A549 (cell line): ENCODE measurements around the gene TNFRSF19.

ENCODE experiments used
- ESRRA ChIP-seq: fragments of 150-350 bp; IDR thresholded peaks from 2 replicates; pipeline ENCODE4 v1.6.1; 2014; ENCODE audit warnings: mild to moderate bottlenecking, low read length, borderline replicate concordance
- RAD21 ChIP-seq, 2 experiments: fragments of >200 bp in 1 of 2; sonication (Bioruptor Twin) in 1 of 2; formaldehyde crosslinking in 1 of 2; IDR thresholded peaks in 1 of 2; conservative IDR thresholded peaks in 1 of 2; 2 replicates in 1 of 2; 3 replicates in 1 of 2; pipeline ENCODE4 v1.6.1; 2012 to 2018; ENCODE audit warnings: inconsistent platforms in 1 of 2
- RCOR1 ChIP-seq: fragments of 150-350 bp; IDR thresholded peaks from 2 replicates; pipeline ENCODE4 v1.6.1; 2014; ENCODE audit warnings: antibody characterized with exemption, low read length, low read depth
- RFX5 ChIP-seq: fragments of 450-650 bp; IDR thresholded peaks from 2 replicates; pipeline ENCODE4 v1.7.1; 2014; ENCODE audit warnings: antibody characterized with exemption, mild to moderate bottlenecking, moderate library complexity
- RNF2 ChIP-seq: fragments of 200-600 bp; sonication (generic); IDR thresholded peaks from 2 replicates; pipeline ENCODE4 v1.6.1; 2016; ENCODE audit warnings: low read depth, mild to moderate bottlenecking, antibody characterized with exemption, moderate library complexity, borderline replicate concordance
- USF2 ChIP-seq: fragments of 450-650 bp; IDR thresholded peaks from 2 replicates; pipeline ENCODE4 v1.6.1; 2014; ENCODE audit warnings: antibody characterized with exemption
- TF ChIP-seq, protein P1 (sequence below): fragments of >200 bp; sonication (Bioruptor Twin); formaldehyde crosslinking; IDR thresholded peaks from 3 replicates; pipeline ENCODE4 v1.5.1; 2016

GRCh38 chr13:23620613-23621315 is 50.6 kb downstream of the TNFRSF19 start:
- TF ChIP-seq USF2 (no peak), ESRRA (no peak), RFX5 (no peak), RCOR1 (no peak), RNF2 (no peak), RAD21 (conservative IDR thresholded peaks at IDR 0.05 in 1 of 2, IDR thresholded peaks at IDR 0.05 in 1 of 2) (no peak)
- TF ChIP-seq, protein P1, sequence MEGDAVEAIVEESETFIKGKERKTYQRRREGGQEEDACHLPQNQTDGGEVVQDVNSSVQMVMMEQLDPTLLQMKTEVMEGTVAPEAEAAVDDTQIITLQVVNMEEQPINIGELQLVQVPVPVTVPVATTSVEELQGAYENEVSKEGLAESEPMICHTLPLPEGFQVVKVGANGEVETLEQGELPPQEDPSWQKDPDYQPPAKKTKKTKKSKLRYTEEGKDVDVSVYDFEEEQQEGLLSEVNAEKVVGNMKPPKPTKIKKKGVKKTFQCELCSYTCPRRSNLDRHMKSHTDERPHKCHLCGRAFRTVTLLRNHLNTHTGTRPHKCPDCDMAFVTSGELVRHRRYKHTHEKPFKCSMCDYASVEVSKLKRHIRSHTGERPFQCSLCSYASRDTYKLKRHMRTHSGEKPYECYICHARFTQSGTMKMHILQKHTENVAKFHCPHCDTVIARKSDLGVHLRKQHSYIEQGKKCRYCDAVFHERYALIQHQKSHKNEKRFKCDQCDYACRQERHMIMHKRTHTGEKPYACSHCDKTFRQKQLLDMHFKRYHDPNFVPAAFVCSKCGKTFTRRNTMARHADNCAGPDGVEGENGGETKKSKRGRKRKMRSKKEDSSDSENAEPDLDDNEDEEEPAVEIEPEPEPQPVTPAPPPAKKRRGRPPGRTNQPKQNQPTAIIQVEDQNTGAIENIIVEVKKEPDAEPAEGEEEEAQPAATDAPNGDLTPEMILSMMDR = no peak
